ENCODE results near the gene MCOLN1.
"Not testable (repeated sequence)": the region's sequence is repeated elsewhere in the genome, so short reads cannot be mapped to it uniquely, and the experiment has no call there.

The MCOLN1 gene

DNA sequence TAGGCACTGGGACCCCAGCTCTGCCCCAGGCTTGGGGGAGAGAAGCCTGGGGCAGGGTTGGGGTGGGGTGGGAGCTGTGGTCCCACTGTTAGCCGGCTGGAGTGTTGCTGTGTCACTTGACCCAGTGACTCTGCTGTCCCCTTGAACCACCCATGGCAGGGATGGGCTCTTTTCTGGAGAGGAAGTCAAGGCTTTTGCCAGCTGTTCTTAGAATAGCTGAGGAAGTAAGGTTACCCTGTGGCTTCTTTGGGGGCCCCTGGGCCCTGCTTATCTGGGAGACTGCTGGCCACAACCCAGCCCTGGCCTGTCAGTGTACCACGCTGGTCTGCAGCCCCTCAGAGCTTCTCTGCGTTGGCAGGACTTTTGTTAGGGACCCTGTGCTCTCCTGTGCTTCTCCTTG is 22.2 kb downstream of the MCOLN1 start:
- no peak for DNase-seq (ENCODE audit: low read depth)

DNA sequence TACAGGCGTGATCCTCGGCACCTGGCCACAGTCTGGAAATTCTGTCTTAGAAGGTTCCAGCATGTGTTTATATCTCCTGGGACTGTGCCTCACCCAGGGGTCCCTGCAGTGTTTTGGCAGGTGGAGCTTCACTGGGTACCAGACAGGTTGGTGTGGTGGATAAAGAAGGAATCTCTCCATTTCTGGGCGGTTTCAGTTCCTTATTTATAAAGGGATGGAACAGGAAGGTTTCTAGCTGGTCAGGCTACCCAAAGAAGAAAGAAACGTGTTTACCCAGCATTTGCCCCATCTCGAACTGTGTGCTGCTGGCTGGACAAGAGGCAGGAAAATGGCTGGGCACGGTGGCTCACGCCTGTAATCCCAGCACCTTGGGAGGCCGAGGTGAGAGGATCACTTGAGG is 22.9 kb downstream of the MCOLN1 start:
- no peak for DNase-seq (ENCODE audit: low read depth)

- DNase-seq (ENCODE audit: low read depth), result no peak
Measured at GRCh38 chr19:7545904-7546303, 23.5 kb downstream of the MCOLN1 start.

DNA sequence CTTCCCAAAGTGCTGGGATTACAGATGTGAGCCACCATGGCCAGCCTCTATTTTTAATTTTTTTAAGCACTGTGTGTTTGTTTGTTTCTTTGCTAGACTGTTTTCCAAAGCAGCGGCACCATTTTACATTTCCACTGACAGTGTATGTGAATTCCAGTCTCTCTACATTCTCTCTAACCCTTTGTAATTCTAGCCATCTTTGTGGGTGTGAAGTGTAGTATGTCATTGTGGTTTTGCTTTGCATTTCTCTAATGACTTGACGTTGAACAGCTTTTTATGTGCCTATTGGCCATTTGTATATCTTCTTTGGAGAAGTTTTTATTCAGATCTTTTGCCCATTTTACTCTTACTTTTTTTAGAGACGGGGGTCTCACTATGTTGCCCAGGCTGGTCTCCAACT is 24.7 kb downstream of the MCOLN1 start:
- DNase-seq (ENCODE audit: low read depth), result no peak

GRCh38 chr19:7549429-7550148 is 27.2 kb downstream of the MCOLN1 start:
- no peak for DNase-seq (ENCODE audit: low read depth)

DNA sequence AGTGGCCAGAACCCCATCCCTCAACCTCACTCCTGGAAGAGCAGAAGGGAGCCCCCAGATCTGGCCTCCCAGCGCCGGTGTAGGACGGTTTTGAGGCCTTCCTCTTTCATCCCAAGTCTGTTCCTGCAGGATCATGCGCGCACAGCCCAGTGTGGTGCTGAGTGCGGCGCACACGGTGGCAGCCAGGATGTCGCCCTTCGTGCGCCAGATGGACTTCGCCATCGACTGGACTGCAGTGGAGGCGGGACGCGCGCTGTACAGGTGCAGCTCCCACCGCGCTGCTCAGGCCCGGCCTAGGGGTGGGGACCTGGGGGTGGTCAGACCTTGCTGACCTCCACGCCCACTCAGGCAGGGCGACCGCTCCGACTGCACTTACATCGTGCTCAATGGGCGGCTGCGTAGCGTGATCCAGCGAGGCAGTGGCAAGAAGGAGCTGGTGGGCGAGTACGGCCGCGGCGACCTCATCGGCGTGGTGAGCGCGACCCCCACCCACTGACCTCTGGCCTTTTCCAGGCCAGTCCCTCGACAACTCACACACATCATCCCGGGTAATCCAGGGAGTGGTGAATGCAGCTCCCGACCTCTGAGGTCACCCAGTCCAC is 27.8 kb downstream of the MCOLN1 start:
- DNase-seq (ENCODE audit: low read depth), result no peak

GRCh38 chr19:7550987-7551761 is 28.8 kb downstream of the MCOLN1 start:
- DNase-seq (ENCODE audit: low read depth), result no peak

DNA sequence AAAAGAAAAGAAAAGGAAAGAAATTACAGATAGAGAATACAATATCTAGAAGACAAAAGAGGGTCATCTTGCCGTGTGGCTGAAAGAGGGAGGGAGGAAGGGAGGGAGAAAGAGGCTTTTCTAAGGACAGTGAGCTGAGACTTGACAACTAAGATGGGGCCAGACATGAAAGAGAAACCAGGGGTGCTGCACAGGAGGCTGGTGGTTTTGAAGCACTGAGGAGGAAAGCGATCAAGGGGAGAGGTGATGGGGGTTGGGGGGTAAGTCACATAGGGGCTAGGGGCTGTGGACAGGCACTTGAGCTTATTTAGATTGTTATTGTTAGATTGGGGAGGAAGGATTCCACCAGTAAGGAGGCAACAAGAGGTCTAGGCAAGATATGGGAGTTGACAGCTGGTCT is 30.4 kb downstream of the MCOLN1 start:
- no peak for DNase-seq (ENCODE audit: low read depth)

- DNase-seq (ENCODE audit: low read depth), result no peak
Measured at GRCh38 chr19:7554565-7554964, 32.1 kb downstream of the MCOLN1 start.

DNA sequence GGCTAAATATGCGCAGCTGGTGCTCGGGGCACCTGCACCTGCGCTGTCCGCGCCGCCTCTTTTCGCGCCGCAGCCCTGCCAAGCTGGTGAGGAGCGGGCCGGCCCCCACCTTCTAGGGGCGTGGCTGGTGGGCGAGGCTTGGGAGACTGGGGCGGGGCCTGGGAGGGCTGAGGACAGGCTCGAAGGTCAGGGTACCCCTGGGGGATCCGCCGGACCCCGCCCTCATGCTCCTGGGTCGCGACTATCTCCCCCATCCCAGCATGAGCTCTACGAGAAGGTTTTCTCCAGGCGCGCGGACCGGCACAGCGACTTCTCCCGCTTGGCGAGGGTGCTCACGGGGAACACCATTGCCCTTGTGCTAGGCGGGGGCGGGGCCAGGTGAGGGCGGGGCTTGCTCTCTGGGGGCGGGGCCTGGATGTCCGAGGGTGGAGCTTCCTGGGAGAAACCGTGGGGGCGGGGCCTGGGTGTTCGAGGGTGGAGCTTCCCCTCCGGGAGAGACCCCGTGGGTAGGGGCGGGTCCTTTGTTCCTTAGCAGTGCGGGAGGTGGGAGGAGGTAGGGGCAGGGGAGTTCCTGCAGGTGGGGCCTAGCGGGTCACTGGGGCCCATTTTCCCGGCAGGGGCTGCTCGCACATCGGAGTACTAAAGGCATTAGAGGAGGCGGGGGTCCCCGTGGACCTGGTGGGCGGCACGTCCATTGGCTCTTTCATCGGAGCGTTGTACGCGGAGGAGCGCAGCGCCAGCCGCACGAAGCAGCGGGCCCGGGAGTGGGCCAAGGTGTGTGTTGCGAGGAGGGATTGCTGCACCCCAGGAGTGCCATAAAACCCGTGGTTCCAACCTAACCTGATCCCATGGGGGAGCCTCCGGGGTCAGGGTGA is 32.8 kb downstream of the MCOLN1 start:
- no peak for DNase-seq (ENCODE audit: low read depth)

DNA sequence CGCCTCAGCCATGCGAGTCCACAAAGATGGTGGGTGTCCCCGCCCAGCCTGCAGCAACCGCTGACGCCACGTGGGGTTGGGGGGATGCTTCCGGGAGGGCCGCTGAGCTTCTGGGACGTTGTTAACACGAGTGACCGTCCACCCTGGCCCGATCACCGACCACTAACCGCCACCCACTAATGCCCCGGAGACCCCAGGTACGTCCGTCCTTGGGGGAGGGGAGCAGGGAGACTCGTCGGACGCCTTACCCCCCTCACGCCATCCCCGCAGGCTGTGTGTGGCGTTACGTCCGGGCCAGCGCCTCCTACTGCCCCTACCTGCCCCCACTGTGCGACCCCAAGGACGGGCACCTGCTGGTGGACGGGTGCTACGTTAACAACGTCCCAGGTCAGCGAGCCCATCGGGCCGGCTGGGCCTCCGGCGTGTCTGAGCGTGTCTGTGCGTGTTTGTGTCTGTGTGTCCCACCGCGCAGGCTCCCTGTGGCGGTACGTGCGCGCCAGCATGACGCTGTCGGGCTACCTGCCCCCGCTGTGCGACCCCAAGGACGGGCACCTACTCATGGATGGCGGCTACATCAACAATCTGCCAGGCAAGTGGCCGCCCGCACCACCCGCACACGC is 34.4 kb downstream of the MCOLN1 start:
- no peak for DNase-seq (ENCODE audit: low read depth)

- DNase-seq (ENCODE audit: low read depth), result no peak
Measured at GRCh38 chr19:7558667-7559066, 36.2 kb downstream of the MCOLN1 start.

GRCh38 chr19:7559102-7559501 is 36.7 kb downstream of the MCOLN1 start:
- no peak for DNase-seq (ENCODE audit: low read depth)

DNA sequence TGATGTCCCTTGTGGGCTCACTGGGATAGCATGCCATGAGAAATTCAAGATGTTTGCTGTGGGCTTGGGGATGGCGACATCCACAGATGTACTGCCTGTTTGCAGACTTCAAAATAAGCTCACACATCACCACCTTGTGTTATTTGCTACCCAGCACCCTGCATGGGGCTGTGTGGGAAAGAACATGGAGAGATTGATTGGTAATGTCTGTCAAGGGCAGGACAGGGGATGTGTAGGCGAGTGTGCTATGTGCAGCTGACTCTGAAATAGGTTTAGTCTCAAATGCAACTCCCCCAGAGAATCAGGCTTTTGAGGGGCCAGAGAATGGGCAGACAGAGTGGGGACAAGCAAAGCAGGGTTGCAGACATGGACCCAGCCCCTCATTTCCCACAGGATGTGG is 37.8 kb downstream of the MCOLN1 start:
- no peak for DNase-seq (ENCODE audit: low read depth)

DNA sequence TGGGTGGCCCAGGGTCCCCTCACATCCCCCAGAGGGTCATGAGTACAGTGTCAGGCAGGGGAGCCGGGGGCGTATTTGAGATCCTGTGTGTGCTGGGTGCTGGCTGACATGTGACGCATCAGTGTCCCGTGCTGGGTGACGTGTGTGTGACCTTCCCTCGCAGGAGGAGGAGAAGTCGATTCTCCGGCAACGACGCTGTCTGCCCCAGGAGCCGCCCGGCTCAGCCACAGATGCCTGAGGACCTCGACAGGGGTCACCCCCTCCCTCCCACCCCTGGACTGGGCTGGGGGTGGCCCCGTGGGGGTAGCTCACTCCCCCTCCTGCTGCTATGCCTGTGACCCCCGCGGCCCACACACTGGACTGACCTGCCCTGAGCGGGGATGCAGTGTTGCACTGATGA is 38.9 kb downstream of the MCOLN1 start:
- no peak for DNase-seq (ENCODE audit: low read depth)

GRCh38 chr19:7562646-7563393 is 40.4 kb downstream of the MCOLN1 start:
- no peak for DNase-seq (ENCODE audit: low read depth)

DNA sequence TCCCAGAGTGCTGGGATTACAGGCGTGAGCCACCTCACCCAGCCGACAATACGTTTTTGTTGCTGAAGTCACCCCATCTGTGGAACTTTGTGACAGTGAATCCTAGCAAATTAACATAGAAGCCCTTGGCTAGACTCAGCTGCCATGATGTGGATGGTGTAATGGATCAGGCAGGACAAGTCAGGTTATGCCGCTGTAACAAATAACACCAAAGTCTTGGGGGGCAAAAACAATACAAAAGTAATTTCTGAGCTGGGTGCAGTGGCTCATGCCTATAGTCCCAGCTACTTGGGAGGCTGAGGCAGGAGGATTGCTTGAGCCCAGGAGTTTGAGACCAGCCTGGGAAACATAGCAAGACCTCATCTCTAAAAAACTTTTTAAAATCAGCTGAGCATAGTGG is 42.4 kb downstream of the MCOLN1 start:
- DNase-seq (ENCODE audit: low read depth), result no peak

GRCh38 chr19:7565332-7565731 is 42.9 kb downstream of the MCOLN1 start:
- no peak for DNase-seq (ENCODE audit: low read depth)

- DNase-seq (ENCODE audit: low read depth), result no peak
Measured at GRCh38 chr19:7570761-7571160, 48.3 kb downstream of the MCOLN1 start.

- no peak for DNase-seq (ENCODE audit: low read depth)
Measured at GRCh38 chr19:7575434-7576040, 53.1 kb downstream of the MCOLN1 start.

GRCh38 chr19:7577422-7577821 is 55.0 kb downstream of the MCOLN1 start:
- DNase-seq (ENCODE audit: low read depth), result not testable (repeated sequence)

All from HS-5 (cell line).